T-helper 2 cell (primary cell): ENCODE results near the gene COL13A1.
A peak's percentile ranks its signal among the peaks of the same experiment; 100 is the strongest.

ENCODE experiments used
- DNase-seq, 5 experiments: peaks; one replicate each; pipeline versions ENCODE4 v3.0.0 to v3.0.0-alpha.2; 2012 to 2022

The COL13A1 gene

GRCh38 chr10:69974551-69975155, 172.9 kb downstream of the COL13A1 start:
- DNase-seq, result no peak

GRCh38 chr10:69976795-69977546, 175.3 kb downstream of the COL13A1 start:
- no peak for DNase-seq

DNA sequence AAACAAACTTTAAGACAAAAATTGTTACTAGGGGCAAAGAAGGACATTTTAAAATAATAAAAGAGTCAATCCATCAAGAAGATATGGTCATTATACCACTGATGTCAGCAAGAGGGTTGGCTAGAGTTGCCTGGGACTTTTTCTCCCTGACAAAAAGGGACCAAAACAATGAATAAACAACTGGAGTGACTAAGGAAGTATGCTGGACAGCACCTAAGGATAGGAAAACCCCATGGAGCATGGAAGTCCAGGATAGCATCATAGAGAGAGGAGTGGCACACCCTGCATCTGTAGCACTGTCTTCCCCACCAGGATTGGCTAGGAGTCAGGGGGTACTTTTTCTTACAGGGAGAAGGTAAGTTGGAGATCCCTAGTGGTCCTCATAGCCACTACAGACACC, 177.5 kb downstream of the COL13A1 start:
- DNase-seq, result no peak

DNA sequence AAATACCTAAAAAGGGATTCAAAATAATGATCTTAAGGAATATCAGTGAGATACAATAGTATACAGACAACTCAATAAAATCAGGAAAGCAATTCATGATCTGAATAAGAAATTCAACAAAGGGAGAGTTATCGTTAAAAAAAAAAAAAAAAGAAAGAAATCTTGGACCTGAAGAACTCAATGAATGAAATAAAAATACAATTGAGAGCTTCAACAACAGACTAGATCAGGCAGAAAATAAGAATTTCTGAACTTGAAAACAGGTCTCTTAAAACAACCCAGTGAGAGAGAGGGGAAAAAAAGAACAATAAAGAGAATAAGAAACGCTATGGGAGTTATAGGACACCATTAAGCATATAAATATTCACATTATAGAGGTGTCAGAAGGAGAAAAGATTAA, 179.0 kb downstream of the COL13A1 start:
- no peak for DNase-seq

DNA sequence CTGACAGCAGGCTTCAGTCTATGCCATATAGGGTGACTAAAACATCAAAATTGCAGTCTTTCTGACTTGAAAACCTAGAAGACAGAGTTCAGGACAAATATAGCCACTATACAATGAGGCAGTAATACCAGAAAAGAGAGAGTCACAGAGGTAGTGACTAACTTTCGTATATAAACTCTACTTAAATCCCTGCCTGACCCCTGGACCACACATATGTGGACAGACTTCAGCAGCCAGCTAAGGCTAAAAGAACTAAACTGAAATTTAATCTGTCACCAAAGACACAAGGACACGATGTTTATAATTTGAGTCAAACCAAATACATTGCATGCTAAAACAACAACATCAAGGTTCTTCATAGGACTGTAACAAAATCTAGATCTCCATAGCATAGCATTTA, 186.4 kb downstream of the COL13A1 start:
- no peak for DNase-seq

DNA sequence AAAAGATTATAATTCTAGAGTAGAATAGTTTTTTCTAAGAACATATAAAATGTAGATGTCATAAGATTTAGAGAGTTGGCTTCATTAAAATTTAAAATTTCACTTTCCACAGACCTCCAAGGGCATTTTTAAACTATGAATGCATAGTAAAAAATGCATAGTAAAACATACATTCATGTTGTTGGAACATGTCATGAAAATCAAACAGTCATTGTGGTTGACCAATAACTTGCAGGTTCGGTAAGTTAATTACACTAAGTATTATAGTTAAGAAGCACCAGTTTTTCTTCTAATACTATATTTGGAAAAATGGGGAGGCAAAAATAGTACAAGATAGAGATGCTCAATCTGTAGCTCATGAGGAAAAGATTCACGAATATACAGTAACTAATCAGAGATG, 189.4 kb downstream of the COL13A1 start:
- DNase-seq, result no peak

DNA sequence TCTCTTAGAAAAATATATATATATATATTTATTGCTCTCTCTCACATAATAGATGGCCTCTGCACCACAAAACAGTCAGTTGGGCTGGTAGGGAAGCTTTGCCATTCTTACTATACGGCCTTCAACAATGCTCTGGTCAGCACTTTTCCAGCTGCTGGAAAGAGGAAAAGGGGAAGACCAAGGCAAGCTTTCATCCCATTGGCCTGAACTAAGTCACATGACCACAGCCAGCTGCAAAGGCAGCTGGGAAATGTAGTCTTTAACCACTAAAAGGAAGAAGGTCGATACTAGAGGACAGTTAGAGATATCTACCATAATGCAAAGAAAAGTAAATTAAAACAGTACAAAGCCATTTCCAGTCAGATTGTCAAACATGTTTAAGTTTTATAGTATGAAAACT, 192.6 kb downstream of the COL13A1 start:
- DNase-seq, result peak in 1 of 5 experiments; percentile 5

GRCh38 chr10:69996611-69997010, 194.9 kb downstream of the COL13A1 start:
- no peak for DNase-seq

DNA sequence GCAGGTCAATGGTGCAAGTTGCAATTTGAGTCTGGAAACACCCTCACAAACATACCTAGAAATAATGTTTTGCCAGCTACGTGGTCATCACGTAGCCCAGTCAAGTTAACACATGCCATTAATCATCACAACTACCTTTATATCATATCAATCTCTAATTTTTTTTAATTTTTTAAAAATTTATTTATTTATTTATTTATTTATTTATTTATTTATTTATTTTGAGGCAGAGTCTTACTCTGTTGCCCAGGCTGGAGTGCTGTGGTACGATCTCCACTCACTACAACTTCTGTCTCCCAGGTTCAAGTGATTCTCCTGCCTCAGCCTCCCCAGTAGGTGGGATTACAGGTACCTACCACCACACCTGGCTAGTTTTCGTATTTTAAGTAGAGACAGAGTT, 198.6 kb downstream of the COL13A1 start:
- DNase-seq, result no peak

GRCh38 chr10:70007116-70007820, 205.6 kb downstream of the COL13A1 start:
- DNase-seq, result no peak
